ACC112 (cell line): Measurements from ENCODE around the gene IL17RC.
A peak's percentile ranks its signal among the peaks of the same experiment; 100 is the strongest.
"Not testable (repeated sequence)": the region's sequence is repeated elsewhere in the genome, so short reads cannot be mapped to it uniquely, and the experiment has no call there.

Source experiments
- H2AFZ ChIP-seq: fragments of 200-600 bp; sonication (generic); one replicate; pipeline ENCODE4 v1.6.0; 2017; ENCODE audit warnings: antibody characterized with exemption, low read length; ENCODE audit not compliant: unreplicated experiment
- H3K27ac ChIP-seq: fragments of 200-600 bp; sonication (generic); 2 replicates; pipeline ENCODE4 v1.5.1; 2014; ENCODE audit warnings: low read depth, mild to moderate bottlenecking, antibody characterized with exemption, low read length, moderate library complexity
- H3K27me3 ChIP-seq: fragments of 200-600 bp; sonication (generic); 2 replicates; pipeline ENCODE4 v1.6.1; 2014; ENCODE audit warnings: mild to moderate bottlenecking, antibody characterized with exemption, low read length, moderate library complexity, mixed read lengths; ENCODE audit not compliant: insufficient read depth
- H3K36me3 ChIP-seq: fragments of 200-600 bp; sonication (generic); 2 replicates; pipeline ENCODE4 v1.6.1; 2016; ENCODE audit warnings: mild to moderate bottlenecking, antibody characterized with exemption, low read length, moderate library complexity, mixed read lengths; ENCODE audit not compliant: insufficient read depth
- H3K4me1 ChIP-seq: fragments of 200-600 bp; sonication (generic); one replicate; pipeline ENCODE4 v1.6.1; 2016; ENCODE audit warnings: low read length, mixed read lengths; ENCODE audit not compliant: insufficient read depth, unreplicated experiment, control insufficient read depth
- H3K4me3 ChIP-seq: fragments of 200-600 bp; sonication (generic); 2 replicates; pipeline ENCODE4 v1.5.1; 2014; ENCODE audit warnings: mild to moderate bottlenecking, low read depth, low read length
- H3K79me2 ChIP-seq: fragments of 200-600 bp; sonication (generic); one replicate; pipeline ENCODE4 v1.6.0; 2016; ENCODE audit warnings: low read length; ENCODE audit not compliant: control insufficient read depth, unreplicated experiment, insufficient read depth

Gene IL17RC

DNA sequence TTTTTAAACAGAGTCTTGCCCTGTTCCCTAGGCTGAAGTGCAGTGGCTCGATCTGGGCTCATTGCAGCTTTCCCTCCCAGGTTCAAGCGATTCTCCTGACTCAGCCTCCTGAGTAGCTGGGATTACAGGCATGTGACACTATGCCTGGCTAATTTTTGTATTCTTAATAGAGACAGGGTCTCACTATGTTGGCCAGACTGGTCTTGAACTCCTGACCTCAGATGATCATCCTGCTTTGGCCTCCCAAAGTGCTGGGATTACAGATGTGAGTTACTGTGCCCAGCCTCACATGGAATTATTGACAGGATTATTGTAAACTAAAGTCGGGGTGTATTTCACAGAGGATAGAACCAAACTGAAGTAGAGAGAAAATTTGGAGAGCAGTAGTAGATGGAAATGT is 21.2 kb upstream of the IL17RC start:
- H3K4me3 ChIP-seq, H3K27me3 ChIP-seq, H2AFZ ChIP-seq: not testable (repeated sequence)
- Histone ChIP-seq H3K4me1 (peaks cover 57% of the 10 kb centered on the region), H3K79me2 (peaks cover 26% of the 10 kb centered on the region), H3K27ac (peak overlapping the region; percentile 80; the same call in 1 of the 2 replicates), H3K36me3 (peaks cover 25% of the 10 kb centered on the region)

DNA sequence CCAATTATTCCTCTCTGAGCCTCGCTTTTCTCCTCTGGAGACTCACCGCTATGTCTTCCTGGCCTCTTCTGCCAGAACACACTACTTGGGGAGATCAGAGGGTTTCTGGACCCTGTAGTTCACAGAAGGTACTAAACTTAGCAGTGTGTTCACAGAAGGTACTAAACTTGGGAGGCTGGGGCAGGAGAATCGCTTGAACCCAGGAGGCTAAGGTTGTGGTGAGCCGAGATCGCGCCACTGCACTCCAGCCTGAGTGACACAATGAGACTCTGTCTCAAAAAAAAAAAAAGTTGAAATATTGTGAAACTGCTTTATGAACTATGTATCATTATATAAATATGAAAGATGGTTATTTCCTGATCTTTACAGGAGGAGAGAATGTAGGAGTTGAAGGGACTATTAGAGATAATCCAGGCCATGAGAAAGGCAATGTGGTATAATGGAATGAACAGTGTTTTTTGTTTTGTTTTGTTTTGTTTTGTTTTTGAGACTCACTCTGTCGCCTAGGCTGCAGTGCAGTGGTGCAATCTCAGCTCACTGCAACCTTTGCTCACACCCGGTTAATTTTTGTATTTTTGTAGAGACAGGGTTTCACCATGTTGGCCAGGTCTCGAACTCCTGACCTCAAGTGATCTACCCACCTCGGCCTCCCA is 20.0 kb upstream of the IL17RC start:
- H3K4me3 ChIP-seq, H2AFZ ChIP-seq, H3K27me3 ChIP-seq: not testable (repeated sequence)
- H3K36me3 ChIP-seq = peaks cover 22% of the 10 kb centered on the region
- peak overlapping the region; percentile 80 for H3K27ac ChIP-seq
- H3K4me1 ChIP-seq = peaks cover 57% of the 10 kb centered on the region
- peaks cover 15% of the 10 kb centered on the region for H3K79me2 ChIP-seq

DNA sequence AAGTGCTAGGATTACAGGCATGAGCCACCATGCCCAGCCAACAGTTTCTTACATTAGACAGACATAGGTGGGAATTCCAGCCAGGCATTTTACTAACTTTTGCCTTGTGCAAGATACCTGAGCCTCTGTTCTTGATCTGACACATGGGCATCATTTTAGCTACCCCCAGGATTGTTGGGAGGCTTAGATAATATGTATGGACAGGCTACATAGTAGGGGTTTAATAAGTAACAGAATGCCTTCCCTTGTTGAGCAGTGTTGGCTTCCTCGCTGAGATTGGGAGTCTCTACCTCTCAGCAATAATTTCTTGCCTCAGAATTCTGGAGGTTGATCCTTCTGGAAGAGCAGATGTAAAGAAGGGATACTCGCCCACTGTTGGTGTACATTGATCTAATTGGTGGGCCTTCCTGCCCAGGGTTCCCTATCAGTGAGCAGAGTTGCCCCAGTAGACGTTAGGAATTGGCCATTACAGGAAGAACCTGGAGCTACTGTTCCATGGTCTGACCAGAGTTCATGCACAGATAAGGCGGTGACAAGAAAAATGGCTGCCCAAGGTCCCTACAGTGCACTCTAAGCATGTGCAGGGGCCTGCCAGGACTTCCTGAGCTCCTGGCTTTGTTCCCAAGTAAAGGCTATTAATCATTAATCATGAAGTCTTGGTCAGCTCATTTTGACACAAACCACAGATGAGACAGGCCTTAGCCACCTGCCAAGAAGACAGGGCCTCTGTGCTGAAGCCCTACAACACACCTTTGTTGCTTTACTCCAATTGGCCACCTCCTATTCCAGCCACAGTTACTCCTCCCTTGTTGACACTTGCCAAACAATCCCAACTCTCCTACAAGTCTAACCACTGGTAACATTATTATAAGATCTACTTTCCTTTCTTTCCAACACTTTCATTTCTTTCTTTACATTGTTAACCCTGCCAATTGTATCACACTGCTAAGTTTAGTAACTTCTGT is 19.2 kb upstream of the IL17RC start:
- Histone ChIP-seq H3K79me2 (peaks cover 10% of the 10 kb centered on the region), H2AFZ (no peak overlapping the region), H3K36me3 (peaks cover 18% of the 10 kb centered on the region), H3K27me3 (no peaks in the 10 kb centered on the region), H3K4me1 (peaks cover 60% of the 10 kb centered on the region), H3K27ac (peak overlapping the region; percentile 80), H3K4me3 (no peak overlapping the region)

DNA sequence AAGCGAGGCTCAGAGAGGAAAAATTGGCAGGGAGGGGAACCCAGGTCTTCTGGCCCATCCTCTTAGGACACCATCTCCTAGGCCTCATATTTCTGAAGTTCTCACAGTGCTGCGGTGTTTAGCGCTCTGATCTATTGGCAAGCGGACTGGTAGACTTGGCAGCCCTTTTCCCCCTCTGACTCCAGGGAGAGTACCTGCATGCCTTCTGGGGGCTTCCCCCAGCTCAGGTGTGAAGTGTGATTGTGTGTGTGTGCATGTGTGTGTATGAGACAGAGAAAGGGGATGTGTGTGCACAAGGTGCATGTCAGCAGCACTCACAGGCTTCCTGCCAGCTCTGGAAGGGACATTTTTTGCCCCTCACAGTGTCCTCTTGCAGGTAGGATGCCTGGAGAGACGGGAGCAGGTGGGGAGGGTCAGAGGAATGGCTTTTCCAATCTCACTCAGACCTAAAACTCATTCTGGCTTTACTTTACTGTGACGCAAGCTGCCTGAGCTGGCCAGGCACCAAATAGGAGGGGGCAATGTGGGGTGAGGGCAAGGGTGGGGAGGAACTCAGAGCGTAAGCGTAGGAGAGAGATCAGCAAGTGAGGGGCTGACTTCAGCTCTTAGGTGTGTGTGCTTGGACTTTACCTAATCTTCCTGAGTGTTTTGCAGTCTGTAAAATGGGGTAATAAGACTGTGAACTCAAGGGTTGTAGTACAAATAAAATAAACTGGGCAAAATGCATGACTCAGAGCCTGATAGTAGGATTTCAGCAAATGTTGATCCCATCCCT is 18.2 kb upstream of the IL17RC start:
- H2AFZ ChIP-seq = no peak overlapping the region
- peaks cover 8% of the 10 kb centered on the region for H3K36me3 ChIP-seq
- peaks cover 60% of the 10 kb centered on the region for H3K4me1 ChIP-seq
- H3K27ac ChIP-seq = peak overlapping the region; percentile 80; the same call in 1 of the 2 replicates
- no peaks in the 10 kb centered on the region for H3K27me3 ChIP-seq
- H3K4me3 ChIP-seq = no peak overlapping the region
- peaks cover 3% of the 10 kb centered on the region for H3K79me2 ChIP-seq

DNA sequence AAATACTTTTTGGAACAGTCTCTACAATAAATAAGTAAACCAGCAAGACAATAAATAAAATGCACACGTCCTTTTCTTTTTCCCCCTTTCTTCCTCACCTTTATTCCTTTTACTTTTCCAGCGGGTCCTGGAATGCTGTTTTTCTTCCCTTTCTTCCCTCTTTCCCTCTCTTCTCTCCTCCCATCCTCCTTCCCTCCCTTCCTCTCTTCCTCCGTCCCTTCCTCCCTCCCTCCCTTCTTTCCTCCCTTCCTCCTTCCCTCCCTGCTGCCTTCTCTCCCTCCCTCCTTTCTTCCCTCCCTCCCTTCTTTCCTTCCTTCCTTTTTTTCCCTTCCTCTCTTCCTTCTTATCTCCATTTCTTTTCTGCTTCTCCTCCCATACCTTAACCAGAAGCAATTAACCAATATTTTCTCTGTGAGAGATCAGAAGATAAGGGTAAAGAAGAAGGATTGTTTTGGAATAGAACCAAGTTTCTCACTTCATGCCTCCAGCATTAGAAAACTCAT is 17.6 kb upstream of the IL17RC start:
- no peak overlapping the region for H3K4me3 ChIP-seq
- no peaks in the 10 kb centered on the region for H3K27me3 ChIP-seq
- H3K4me1 ChIP-seq = peaks cover 57% of the 10 kb centered on the region
- H3K27ac ChIP-seq = no peak overlapping the region
- H3K36me3 ChIP-seq = peaks cover 5% of the 10 kb centered on the region
- H3K79me2 ChIP-seq = peaks cover 3% of the 10 kb centered on the region
- no peak overlapping the region for H2AFZ ChIP-seq

DNA sequence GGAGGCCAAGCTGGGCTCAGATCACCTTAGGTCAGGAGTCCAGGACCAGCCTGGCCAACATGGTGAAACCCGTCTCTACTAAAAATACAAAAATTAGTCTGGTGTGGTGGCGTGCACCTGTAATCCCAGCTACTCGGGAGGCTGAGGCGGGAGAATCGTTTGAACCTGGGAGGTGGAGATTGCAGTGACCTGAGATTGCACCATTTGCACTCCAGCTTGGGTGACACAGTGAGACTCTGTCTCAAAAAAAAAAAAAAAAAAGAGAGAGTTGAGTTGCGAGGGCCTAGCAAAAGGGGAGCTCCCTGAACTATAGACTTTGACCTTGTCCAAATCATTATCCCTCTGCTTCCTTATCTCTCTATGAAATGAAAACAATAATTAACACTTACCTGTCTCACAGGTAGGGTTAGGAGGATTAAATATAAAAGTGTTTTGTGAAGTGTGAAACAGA is 15.9 kb upstream of the IL17RC start:
- H3K79me2 ChIP-seq, H3K36me3 ChIP-seq, H3K27ac ChIP-seq, H3K27me3 ChIP-seq, H3K4me3 ChIP-seq, H2AFZ ChIP-seq: not testable (repeated sequence)
- H3K4me1 ChIP-seq = peaks cover 55% of the 10 kb centered on the region

DNA sequence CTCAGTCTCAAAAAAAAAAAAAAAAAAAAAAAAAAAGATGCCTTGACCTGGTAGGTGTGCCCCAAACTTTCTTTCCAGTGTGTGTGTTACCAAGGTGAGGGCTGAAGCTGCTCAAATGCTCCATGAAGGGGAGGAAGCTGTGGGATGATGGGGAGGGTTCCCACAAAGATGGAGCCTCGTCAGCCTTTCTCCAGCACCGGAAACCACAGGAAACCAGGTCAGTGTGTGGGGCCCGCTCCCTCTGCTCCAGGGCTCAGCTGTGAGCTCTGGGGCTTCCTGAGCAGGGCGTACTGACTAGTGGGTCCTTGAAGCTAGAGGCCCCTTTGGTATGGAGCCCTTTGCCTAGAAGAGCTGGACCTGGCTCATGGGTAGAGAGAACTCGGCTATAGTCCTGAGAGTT is 14.9 kb upstream of the IL17RC start:
- no peaks in the 10 kb centered on the region for H3K27me3 ChIP-seq
- H3K36me3 ChIP-seq = no peaks in the 10 kb centered on the region
- peaks cover 45% of the 10 kb centered on the region for H3K4me1 ChIP-seq
- no peak overlapping the region for H3K27ac ChIP-seq
- no peak overlapping the region for H3K4me3 ChIP-seq
- no peak overlapping the region for H2AFZ ChIP-seq
- H3K79me2 ChIP-seq = no peaks in the 10 kb centered on the region

DNA sequence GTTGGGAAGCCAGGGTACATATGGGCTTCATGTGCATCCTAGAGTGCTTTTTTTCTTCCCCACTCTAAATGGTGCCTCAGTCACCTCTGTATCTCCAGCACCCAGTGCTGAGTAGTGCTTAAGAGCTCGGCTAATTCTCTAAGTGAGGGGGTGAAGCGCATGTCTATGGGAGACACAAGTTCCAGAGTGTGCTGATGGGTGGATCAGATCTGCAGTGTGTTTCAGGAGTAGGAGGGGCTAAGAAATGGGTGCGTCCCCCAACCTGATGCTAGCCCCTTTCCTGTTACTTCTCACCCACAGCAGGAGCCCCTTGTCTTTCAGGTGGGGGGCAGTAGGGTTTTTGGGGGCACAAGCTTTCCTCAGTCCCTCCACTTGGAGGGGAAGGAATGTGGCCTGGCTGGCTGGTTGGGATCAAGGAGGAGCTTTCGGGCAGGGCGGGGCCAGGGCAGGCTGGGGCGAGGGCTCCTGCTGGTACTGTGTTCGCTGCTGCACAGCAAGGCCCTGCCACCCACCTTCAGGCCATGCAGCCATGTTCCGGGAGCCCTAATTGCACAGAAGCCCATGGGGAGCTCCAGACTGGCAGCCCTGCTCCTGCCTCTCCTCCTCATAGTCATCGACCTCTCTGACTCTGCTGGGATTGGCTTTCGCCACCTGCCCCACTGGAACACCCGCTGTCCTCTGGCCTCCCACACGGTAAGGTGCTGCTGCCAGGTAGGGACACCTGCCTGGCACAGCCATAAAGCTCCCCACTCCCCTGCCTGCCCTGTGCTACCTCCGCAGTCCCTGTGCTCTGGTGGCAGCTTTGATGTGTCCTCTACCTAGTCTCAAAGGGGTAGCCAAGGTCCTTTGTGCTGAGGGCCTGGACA is 14.3 kb upstream of the IL17RC start, which contains the start of gene IL17RE:
IL17RE (plus strand) TSS at position 477 of the 866 bp plus-strand sequence; CDS start at position 562, 85 bp downstream.
- Histone ChIP-seq H3K4me1 (peaks cover 39% of the 10 kb centered on the region), H3K36me3 (no peaks in the 10 kb centered on the region), H3K27me3 (no peaks in the 10 kb centered on the region), H2AFZ (peak within 1 kb of the TSS; percentile 96), H3K27ac (peak within 1 kb of the TSS; percentile 51), H3K4me3 (peak within 1 kb of the TSS; percentile 50), H3K79me2 (no peaks in the 10 kb centered on the region)

DNA sequence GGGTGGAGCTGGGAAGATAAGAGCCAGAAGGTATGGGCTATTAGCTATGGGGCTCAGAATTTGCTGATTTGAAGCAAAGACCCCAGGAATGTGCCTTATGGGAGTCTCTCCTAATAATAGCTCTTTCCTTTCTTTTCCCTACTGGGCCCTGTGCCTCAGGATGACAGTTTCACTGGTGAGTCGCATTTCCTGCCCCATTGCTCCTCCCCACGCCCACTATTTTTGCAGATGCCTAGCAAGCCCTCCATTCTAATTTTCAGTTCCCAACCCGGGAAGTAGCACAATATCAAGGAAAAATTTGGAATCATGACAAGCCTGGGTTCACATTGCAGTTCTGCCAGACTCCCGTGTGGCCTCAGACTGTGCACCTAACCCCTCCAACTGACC is 13.7 kb upstream of the IL17RC start:
- H2AFZ ChIP-seq = peak overlapping the region; percentile 96
- no peaks in the 10 kb centered on the region for H3K36me3 ChIP-seq
- no peaks in the 10 kb centered on the region for H3K27me3 ChIP-seq
- peaks cover 32% of the 10 kb centered on the region for H3K4me1 ChIP-seq
- H3K27ac ChIP-seq = peak overlapping the region; percentile 51
- H3K79me2 ChIP-seq = no peaks in the 10 kb centered on the region
- peak overlapping the region; percentile 50 for H3K4me3 ChIP-seq
